Neuronal stem cell (in vitro differentiated cells): ENCODE measurements around the gene PKHD1.

ENCODE experiments used
- DNase-seq: peaks from one replicate; pipeline ENCODE4 v3.0.0-alpha.2; 2013; ENCODE audit warnings: low spot score
- H2AFZ ChIP-seq: one replicate; pipeline ENCODE4 v1.6.1; 2013; ENCODE audit warnings: mild to moderate bottlenecking, low read length, inconsistent platforms
- H2AK5ac ChIP-seq: 2 replicates; pipeline ENCODE4 v1.6.1; 2013; ENCODE audit warnings: low read depth, mild to moderate bottlenecking, inconsistent platforms, low read length, moderate library complexity, mixed read lengths
- H2BK120ac ChIP-seq: 2 replicates; pipeline ENCODE4 v1.6.1; 2013; ENCODE audit warnings: low read depth, mild to moderate bottlenecking, inconsistent platforms, low read length, moderate library complexity, mixed read lengths
- H2BK12ac ChIP-seq: one replicate; pipeline ENCODE4 v1.6.1; 2013; ENCODE audit warnings: low read length, inconsistent platforms
- H2BK15ac ChIP-seq: 2 replicates; pipeline ENCODE4 v1.6.1; 2013; ENCODE audit warnings: mild to moderate bottlenecking, low read length, inconsistent platforms, mixed read lengths
- H2BK5ac ChIP-seq: one replicate; pipeline ENCODE4 v1.6.1; 2013; ENCODE audit warnings: inconsistent platforms, mild to moderate bottlenecking, low read length, moderate library complexity
- H3K14ac ChIP-seq: one replicate; pipeline ENCODE4 v1.6.1; 2013; ENCODE audit warnings: low read length, inconsistent platforms
- H3K18ac ChIP-seq: 2 replicates; pipeline ENCODE4 v1.6.1; 2013; ENCODE audit warnings: low read length, inconsistent platforms
- H3K23ac ChIP-seq: 2 replicates; pipeline ENCODE4 v1.6.1; 2013; ENCODE audit warnings: low read depth, mild to moderate bottlenecking, mixed read lengths, low read length, inconsistent platforms; ENCODE audit not compliant: poor library complexity
- H3K27ac ChIP-seq: replicated peaks from 3 replicates; pipeline ENCODE4 v1.5.1; 2013; ENCODE audit warnings: low read length, inconsistent platforms
- H3K27me3 ChIP-seq, 3 experiments: 2 replicates each; pipeline ENCODE4 v1.6.1; 2013; ENCODE audit warnings: low read length in 3 of 3, mild to moderate bottlenecking in 2 of 3, inconsistent platforms in 1 of 3, low read depth in 1 of 3, mixed read lengths in 1 of 3, moderate library complexity in 1 of 3; ENCODE audit not compliant: control insufficient read depth in 3 of 3, insufficient read depth in 3 of 3
- H3K36me3 ChIP-seq, 2 donors: replicated peaks in 1 of 2; 2 replicates each; pipeline ENCODE4 v1.6.1; 2013; ENCODE audit warnings: low read length in 2 of 2; ENCODE audit not compliant: control insufficient read depth in 2 of 2, insufficient read depth in 2 of 2
- H3K4ac ChIP-seq: 2 replicates; pipeline ENCODE4 v1.6.1; 2013; ENCODE audit warnings: inconsistent platforms, mild to moderate bottlenecking, low read length, moderate library complexity
- H3K4me1 ChIP-seq, 2 donors: 1 replicate in 1 of 2; 2 replicates in 1 of 2; pipeline ENCODE4 v1.6.1; 2013; ENCODE audit warnings: low read length in 2 of 2, low read depth in 1 of 2; ENCODE audit not compliant: control insufficient read depth in 2 of 2, insufficient read depth in 1 of 2
- H3K4me2 ChIP-seq: one replicate; pipeline ENCODE4 v1.6.1; 2013; ENCODE audit warnings: mild to moderate bottlenecking, low read length, inconsistent platforms; ENCODE audit not compliant: insufficient read depth, poor library complexity, severe bottlenecking
- H3K4me3 ChIP-seq, 2 donors: 2 replicates each; pipeline ENCODE4 v1.5.1; 2013; ENCODE audit warnings: low read length in 2 of 2, mild to moderate bottlenecking in 2 of 2, inconsistent platforms in 1 of 2, moderate library complexity in 1 of 2
- H3K79me1 ChIP-seq: one replicate; pipeline ENCODE4 v1.6.1; 2013; ENCODE audit warnings: low read depth, mild to moderate bottlenecking, inconsistent platforms, low read length, moderate library complexity
- H3K9ac ChIP-seq: one replicate; pipeline ENCODE4 v1.6.1; 2013; ENCODE audit warnings: mild to moderate bottlenecking, low read depth, low read length, inconsistent platforms; ENCODE audit not compliant: poor library complexity
- H3K9me3 ChIP-seq, 2 donors: replicated peaks in 1 of 2; 2 replicates each; pipeline versions ENCODE3 to v1.6.1; 2013; ENCODE audit warnings: low read length in 2 of 2, mild to moderate bottlenecking in 2 of 2, inconsistent platforms in 1 of 2, low read depth in 1 of 2, mixed read lengths in 1 of 2, moderate library complexity in 1 of 2; ENCODE audit not compliant: control insufficient read depth in 2 of 2, insufficient read depth in 1 of 2
- H4K8ac ChIP-seq: one replicate; pipeline ENCODE4 v1.6.1; 2013; ENCODE audit warnings: low read depth, mild to moderate bottlenecking, inconsistent platforms, low read length, moderate library complexity
- H4K91ac ChIP-seq: one replicate; pipeline ENCODE4 v1.6.1; 2013; ENCODE audit warnings: low read length, low read depth, mild to moderate bottlenecking, inconsistent platforms; ENCODE audit not compliant: poor library complexity
- WGBS, 2 donors: extraction: QIAGEN DNeasy Blood & Tissue Kit; methylation state at CpG; one replicate each; pipeline ENCODE4 v1.1.7; 2013; ENCODE audit warnings: missing lambda C conversion rate in 2 of 2, mixed read lengths in 1 of 2; ENCODE audit not compliant: insufficient read length in 2 of 2, insufficient replicate concordance in 1 of 2; ENCODE audit errors: extremely low coverage in 2 of 2; 5-methylcytosine and 5-hydroxymethylcytosine counted together

Gene PKHD1

DNA sequence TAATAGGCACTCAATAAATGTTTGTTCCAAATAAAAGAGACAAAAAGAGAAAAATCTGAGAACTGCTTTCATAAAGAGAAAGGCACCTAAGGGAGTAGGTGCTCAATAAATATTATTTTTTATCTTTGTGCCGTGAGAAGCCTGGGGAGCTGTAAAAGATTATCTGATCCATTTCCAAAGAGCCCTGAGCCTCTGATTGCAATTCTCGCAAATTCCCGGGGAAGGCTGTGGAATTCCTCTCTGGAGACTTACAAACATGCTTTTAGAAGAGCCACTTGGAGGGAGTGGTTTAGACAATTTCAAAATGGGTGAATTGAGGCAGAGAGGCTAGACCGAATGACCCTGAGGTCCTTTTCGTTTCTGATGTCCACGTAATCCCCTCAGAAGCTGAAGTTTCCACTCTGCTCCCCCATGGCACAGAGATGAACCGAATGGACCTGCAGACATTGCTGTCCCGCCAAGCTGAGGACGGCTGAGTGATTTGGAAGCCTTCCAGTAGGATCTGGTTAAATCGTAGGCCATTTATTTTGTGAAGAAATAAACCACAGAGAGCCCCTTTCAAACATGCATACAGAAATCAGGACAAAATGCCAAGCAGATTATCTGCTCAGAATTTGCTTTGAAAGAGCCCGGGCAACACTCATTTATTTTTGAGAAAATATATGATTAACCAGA lies 77.8 kb downstream of the PKHD1 start:
- H2AK5ac ChIP-seq = no peak overlapping the region
- no peak overlapping the region for H2BK5ac ChIP-seq
- no peak overlapping the region for H2BK12ac ChIP-seq
- DNase-seq = no peak
- no peak overlapping the region for H3K4me3 ChIP-seq
- H3K36me3 ChIP-seq = no peaks in the 10 kb centered on the region
- no peak overlapping the region for H3K4ac ChIP-seq
- no peak overlapping the region for H2BK120ac ChIP-seq
- H3K27me3 ChIP-seq = no peaks in the 10 kb centered on the region
- H3K18ac ChIP-seq = no peak overlapping the region
- no peak overlapping the region for H3K9ac ChIP-seq
- no peak overlapping the region for H3K14ac ChIP-seq
- no peak overlapping the region for H3K27ac ChIP-seq
- H3K79me1 ChIP-seq = no peaks in the 10 kb centered on the region
- H3K9me3 ChIP-seq = no peaks in the 10 kb centered on the region
- no peak overlapping the region for H3K23ac ChIP-seq
- H2BK15ac ChIP-seq = no peak overlapping the region
- no peak overlapping the region for H4K8ac ChIP-seq
- no peaks in the 10 kb centered on the region for H3K4me1 ChIP-seq
- H3K4me2 ChIP-seq = no peak overlapping the region
- WGBS, 2 donors = no CpG with 5 or more reads among the region's 11 CpGs
- no peak overlapping the region for H4K91ac ChIP-seq
- no peak overlapping the region for H2AFZ ChIP-seq

DNA sequence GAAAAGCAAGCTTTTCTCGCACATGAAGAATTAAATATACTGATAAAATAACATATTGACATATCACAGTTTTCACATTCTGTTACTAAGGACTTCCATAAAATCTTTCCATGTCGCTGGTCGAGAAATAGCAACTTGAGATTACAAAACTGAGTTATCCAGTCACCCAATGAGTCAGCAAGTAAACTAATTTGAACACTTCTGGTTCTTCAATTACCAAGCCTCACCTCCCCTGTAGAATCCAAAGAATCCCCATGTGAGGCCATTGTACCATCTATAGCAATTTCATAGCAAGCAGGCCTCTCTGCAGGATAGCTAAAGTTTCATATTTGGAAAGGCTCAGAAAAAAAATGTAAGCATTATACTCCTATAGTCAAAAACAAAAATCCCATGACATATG lies 87.3 kb downstream of the PKHD1 start:
- no peak overlapping the region for H4K91ac ChIP-seq
- no peaks in the 10 kb centered on the region for H3K36me3 ChIP-seq
- no peak overlapping the region for H3K9ac ChIP-seq
- no peak overlapping the region for H2AK5ac ChIP-seq
- H3K14ac ChIP-seq = no peak overlapping the region
- H3K79me1 ChIP-seq = no peaks in the 10 kb centered on the region
- no peak overlapping the region for H2BK120ac ChIP-seq
- no peaks in the 10 kb centered on the region for H3K27me3 ChIP-seq
- H3K4ac ChIP-seq = no peak overlapping the region
- WGBS, 2 donors = no CpG with 5 or more reads among the region's 3 CpGs
- no peak for DNase-seq
- no peak overlapping the region for H2BK5ac ChIP-seq
- H3K18ac ChIP-seq = no peak overlapping the region
- H3K23ac ChIP-seq = no peak overlapping the region
- H3K4me3 ChIP-seq = no peak overlapping the region
- H2BK12ac ChIP-seq = no peak overlapping the region
- peaks cover 0 to 5% of the 10 kb centered on the region in 2 donors for H3K4me1 ChIP-seq
- no peak overlapping the region for H2AFZ ChIP-seq
- H2BK15ac ChIP-seq = no peak overlapping the region
- no peaks in the 10 kb centered on the region for H3K9me3 ChIP-seq
- no peak overlapping the region for H3K4me2 ChIP-seq
- no peak overlapping the region for H4K8ac ChIP-seq
- H3K27ac ChIP-seq = no peak overlapping the region

DNA sequence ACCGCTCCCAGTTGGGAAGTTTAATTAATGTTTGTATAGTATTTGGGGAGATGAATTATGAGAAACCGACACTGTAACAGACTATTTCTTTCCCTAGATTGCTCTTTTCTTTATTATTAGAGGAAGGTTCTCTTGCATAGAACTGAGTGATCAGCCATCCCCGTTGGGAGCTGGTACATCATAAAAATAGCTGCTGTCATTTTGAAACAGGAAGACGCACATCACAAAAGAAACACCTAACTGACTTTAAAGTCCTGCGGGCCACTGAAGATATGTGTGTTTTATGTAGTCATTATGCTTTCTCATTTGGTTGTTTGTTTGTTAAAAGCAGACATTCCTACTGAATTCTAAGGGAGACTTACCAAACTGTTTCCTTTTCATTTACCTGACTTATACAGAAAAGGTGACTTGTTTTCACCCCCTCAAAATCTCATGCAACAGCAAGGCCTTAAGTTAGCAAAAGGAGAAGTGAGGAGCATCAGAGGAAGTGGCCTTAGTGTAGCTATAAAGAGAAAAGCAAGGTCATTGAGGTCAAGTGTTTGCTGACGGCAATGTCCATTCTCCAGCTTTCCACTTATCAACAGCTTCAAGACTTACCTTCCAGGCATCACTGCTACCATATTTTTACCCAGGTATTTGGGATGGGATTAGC lies 91.0 kb downstream of the PKHD1 start:
- Histone ChIP-seq H3K27ac (no peak overlapping the region), H3K9ac (no peak overlapping the region), H3K14ac (no peak overlapping the region), H3K4me1 (no peaks in the 10 kb centered on the region), H3K79me1 (no peaks in the 10 kb centered on the region), H3K9me3 (no peaks in the 10 kb centered on the region), H2BK12ac (no peak overlapping the region), H3K36me3 (no peaks in the 10 kb centered on the region), H4K8ac (no peak overlapping the region), H2AK5ac (no peak overlapping the region), H4K91ac (no peak overlapping the region), H3K18ac (no peak overlapping the region), H2BK5ac (no peak overlapping the region), H2AFZ (no peak overlapping the region), H3K27me3 (no peaks in the 10 kb centered on the region), H3K4me3 (no peak overlapping the region), H2BK15ac (no peak overlapping the region), H3K4ac (no peak overlapping the region), H2BK120ac (no peak overlapping the region), H3K23ac (no peak overlapping the region), H3K4me2 (no peak overlapping the region)
- no peak for DNase-seq
- WGBS, 2 donors = no CpG with 5 or more reads among the region's 6 CpGs

DNA sequence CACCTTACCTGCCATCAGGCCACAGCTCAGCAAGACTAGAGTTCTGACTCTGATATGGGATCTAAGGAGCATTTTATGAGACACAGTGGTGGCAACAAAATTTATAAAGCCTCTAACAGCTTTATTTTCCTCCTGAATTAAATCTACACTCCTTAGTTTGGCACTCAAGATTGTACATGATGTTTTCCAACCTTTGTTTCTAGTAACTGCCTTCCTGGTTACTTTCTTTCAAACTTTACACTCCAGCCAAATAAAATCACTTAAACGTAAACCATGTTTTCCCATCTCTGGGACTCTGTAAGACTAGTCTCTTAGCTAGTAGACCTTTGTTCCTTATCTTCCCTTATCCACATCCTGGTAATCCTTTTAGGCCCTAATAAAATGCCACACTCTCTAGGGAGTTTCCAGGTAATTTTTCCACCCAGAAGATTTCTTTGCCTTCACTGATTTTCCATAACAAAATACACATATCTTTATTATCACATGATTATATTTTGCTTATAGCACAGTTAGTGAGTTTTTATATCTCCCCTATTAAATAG lies 92.1 kb downstream of the PKHD1 start:
- Histone ChIP-seq H4K91ac (no peak overlapping the region), H2BK15ac (no peak overlapping the region), H3K4me2 (no peak overlapping the region), H3K36me3 (no peaks in the 10 kb centered on the region), H4K8ac (no peak overlapping the region), H3K4me3 (no peak overlapping the region), H2BK12ac (no peak overlapping the region), H3K4me1 (no peaks in the 10 kb centered on the region), H2BK5ac (no peak overlapping the region), H2AK5ac (no peak overlapping the region), H3K23ac (no peak overlapping the region), H3K9me3 (no peaks in the 10 kb centered on the region), H3K79me1 (no peaks in the 10 kb centered on the region), H3K27ac (no peak overlapping the region), H3K18ac (no peak overlapping the region), H3K27me3 (no peaks in the 10 kb centered on the region), H3K9ac (no peak overlapping the region), H2AFZ (no peak overlapping the region), H2BK120ac (no peak overlapping the region), H3K14ac (no peak overlapping the region), H3K4ac (no peak overlapping the region)
- WGBS, 2 donors = no CpG with 5 or more reads among the region's 1 CpG
- DNase-seq = no peak
